CD14-positive monocyte (primary cell): ENCODE results near the gene IZUMO4. TPM values are rescaled to one million over a fixed set of nuclear protein-coding genes. Genes with fewer than 3 reads are reported as not detected.
"Not testable (repeated sequence)": the region's sequence is repeated elsewhere in the genome, so short reads cannot be mapped to it uniquely, and the experiment has no call there.

ENCODE experiments used
- DNase-seq, 3 donors: peaks; one replicate each; pipeline ENCODE4 v3.0.0-alpha.2; 2011 to 2022
- H2AFZ ChIP-seq: 2 replicates; pipeline ENCODE4 v1.6.0; 2012; ENCODE audit warnings: mild to moderate bottlenecking, low read depth, low read length, inconsistent platforms; ENCODE audit not compliant: insufficient read depth, poor library complexity, severe bottlenecking
- H3K27ac ChIP-seq, 2 donors: 1 replicate in 1 of 2; 2 replicates in 1 of 2; pipeline ENCODE4 v1.5.1; 2012 to 2013; ENCODE audit warnings: low read length in 2 of 2, control low read depth in 1 of 2, inconsistent platforms in 1 of 2, low read depth in 1 of 2, mild to moderate bottlenecking in 1 of 2
- H3K27me3 ChIP-seq, 2 donors: one replicate each; pipeline versions ENCODE4 v1.6.0 to v1.6.1; 2011 to 2013; ENCODE audit warnings: low read length in 2 of 2; ENCODE audit not compliant: control insufficient read depth in 2 of 2, insufficient read depth in 2 of 2
- H3K36me3 ChIP-seq, 2 donors: replicated peaks in 1 of 2; 1 replicate in 1 of 2; 2 replicates in 1 of 2; pipeline versions ENCODE4 v1.5.1 to v1.6.1; 2012 to 2013; ENCODE audit warnings: low read length in 2 of 2, control low read depth in 1 of 2, inconsistent platforms in 1 of 2, mild to moderate bottlenecking in 1 of 2; ENCODE audit not compliant: insufficient read depth in 2 of 2, control insufficient read depth in 1 of 2
- H3K4me1 ChIP-seq, 2 donors: 1 replicate in 1 of 2; 2 replicates in 1 of 2; pipeline versions ENCODE4 v1.5.1 to v1.6.1; 2012 to 2013; ENCODE audit warnings: low read length in 2 of 2, control low read depth in 1 of 2, inconsistent platforms in 1 of 2, mild to moderate bottlenecking in 1 of 2, moderate library complexity in 1 of 2; ENCODE audit not compliant: insufficient read depth in 2 of 2, control insufficient read depth in 1 of 2
- H3K4me2 ChIP-seq: replicated peaks from 2 replicates; pipeline ENCODE3; 2012; ENCODE audit warnings: low read length, moderate library complexity, mild to moderate bottlenecking; ENCODE audit not compliant: poor library complexity, severe bottlenecking; ENCODE audit errors: extremely low read depth
- H3K4me3 ChIP-seq, 3 experiments: fragments of 200-600 bp in 1 of 3; sonication (generic) in 1 of 3; replicated peaks in 1 of 3; 1 replicate in 2 of 3; 2 replicates in 1 of 3; pipeline ENCODE4 v1.5.1; 2011 to 2013; ENCODE audit warnings: low read length in 3 of 3, mild to moderate bottlenecking in 3 of 3, control low read depth in 2 of 3, low read depth in 2 of 3, inconsistent platforms in 1 of 3, moderate library complexity in 1 of 3
- H3K79me2 ChIP-seq: 2 replicates; pipeline ENCODE4 v1.6.0; 2012; ENCODE audit warnings: mild to moderate bottlenecking, control low read depth, inconsistent platforms, low read length, moderate library complexity; ENCODE audit not compliant: insufficient read depth
- H3K9ac ChIP-seq: 2 replicates; pipeline ENCODE4 v1.6.0; 2017; ENCODE audit warnings: low read length, mild to moderate bottlenecking; ENCODE audit not compliant: insufficient read depth, poor library complexity, severe bottlenecking
- H3K9me3 ChIP-seq, 2 donors: replicated peaks in 1 of 2; 1 replicate in 1 of 2; 2 replicates in 1 of 2; pipeline versions ENCODE4 v1.5.1 to v1.6.1; 2012 to 2013; ENCODE audit warnings: low read length in 2 of 2, control low read depth in 1 of 2; ENCODE audit not compliant: control insufficient read depth in 1 of 2, insufficient read depth in 1 of 2
- H4K20me1 ChIP-seq: 2 replicates; pipeline ENCODE4 v1.6.0; 2012; ENCODE audit warnings: mild to moderate bottlenecking, low read length, control low read depth, moderate library complexity; ENCODE audit not compliant: insufficient read depth
- H3K27ac Mint-ChIP-seq, 7 donors: one replicate each; pipeline ENCODE4 v1.8.0; 2020; ENCODE audit warnings: mild to moderate bottlenecking in 7 of 7, mixed read lengths in 7 of 7, moderate library complexity in 6 of 7, inconsistent platforms in 2 of 7
- H3K27me3 Mint-ChIP-seq, 3 donors: one replicate each; pipeline ENCODE4 v1.8.0; 2021 to 2022; ENCODE audit warnings: low read depth in 3 of 3, mild to moderate bottlenecking in 3 of 3, mixed read lengths in 3 of 3, moderate library complexity in 3 of 3, inconsistent platforms in 1 of 3
- H3K36me3 Mint-ChIP-seq, 2 donors: one replicate each; pipeline ENCODE4 v1.8.0; 2020; ENCODE audit warnings: mixed read lengths in 2 of 2, inconsistent platforms in 1 of 2, mild to moderate bottlenecking in 1 of 2
- H3K4me1 Mint-ChIP-seq: one replicate; pipeline ENCODE4 v1.8.0; 2020; ENCODE audit warnings: mild to moderate bottlenecking, mixed read lengths
- H3K4me3 Mint-ChIP-seq, 2 donors: one replicate each; pipeline ENCODE4 v1.8.0; 2020; ENCODE audit warnings: mild to moderate bottlenecking in 2 of 2, mixed read lengths in 2 of 2, moderate library complexity in 1 of 2
- H3K9me3 Mint-ChIP-seq, 7 donors: one replicate each; pipeline ENCODE4 v1.8.0; 2020 to 2022; ENCODE audit warnings: mixed read lengths in 7 of 7, mild to moderate bottlenecking in 6 of 7, moderate library complexity in 6 of 7, inconsistent platforms in 2 of 7
- WGBS: methylation state at CpG from one replicate; pipeline ENCODE4 v1.1.5; 2013; ENCODE audit warnings: missing lambda C conversion rate; ENCODE audit not compliant: insufficient coverage; 5-methylcytosine and 5-hydroxymethylcytosine counted together
- intact Hi-C, 2 donors: fragments of 100-400 bp; cut with micrococcal nuclease; formaldehyde crosslinking; loops; one replicate each; pipeline versions ENCODE4 v1.15.0 to v1.15.1; 2023
- polyA plus RNA-seq, 3 donors: library from polyadenylated mRNA; depleted of rRNA in 1 of 3; unstranded in 2 of 3; stranded (reverse) in 1 of 3; fragments of 300-500 nt in 2 of 3; fragments of >200 nt in 1 of 3; fragmentation: Illumina TruSeq in 2 of 3; gene quantifications; 1 replicate in 2 of 3; 2 replicates in 1 of 3; pipeline ENCODE4 v1.2.3, GENCODE V29; 2012 to 2021
- TF ChIP-seq, protein P1 (sequence below): fragments of 200-600 bp; IDR thresholded peaks from one replicate; pipeline ENCODE4 v1.8.0; 2022; ENCODE audit warnings: antibody characterized with exemption, mild to moderate bottlenecking

Gene IZUMO4
- polyA plus RNA-seq, 3 donors: 0.41 to 17.5 (median 0.80) TPM

DNA sequence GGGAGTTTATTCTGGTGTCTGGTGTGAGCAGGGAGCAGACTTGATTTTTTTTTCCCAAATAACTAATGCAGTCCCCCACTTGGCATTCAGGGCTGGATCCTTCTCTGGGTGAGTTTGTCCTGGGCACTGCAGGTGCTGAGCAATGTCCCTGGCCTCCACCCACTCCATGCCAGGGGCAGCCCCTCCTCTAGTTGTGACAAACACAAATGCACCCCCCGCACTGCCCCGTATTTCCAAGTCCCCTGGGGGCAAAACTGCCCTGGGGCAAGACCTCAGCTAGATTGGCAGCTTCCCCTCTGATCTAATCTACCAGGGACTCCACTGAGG, 7.0 kb upstream of the IZUMO4 start:
- intact Hi-C loops: loop anchor here (2.0 to 5.0 kb wide), 4 partner anchors 15 to 528 kb away; no protein-coding TSS in a partner anchor
- Histone ChIP-seq H4K20me1 (peaks cover 9% of the 10 kb centered on the region), H3K27me3 (no peaks in the 10 kb centered on the region), H3K36me3 (peaks cover 3 to 7% of the 10 kb centered on the region in 2 donors), H2AFZ (no peak overlapping the region), H3K9ac (peak overlapping the region; percentile 89), H3K79me2 (peaks cover 83% of the 10 kb centered on the region), H3K9me3 (no peaks in the 10 kb centered on the region), H3K27ac (peak overlapping the region; percentile 96 to 98), H3K4me1 (peaks cover 87 to 91% of the 10 kb centered on the region in 2 donors), H3K4me3 (peak overlapping the region; percentile 10 to 99 (median 35)), H3K4me2 (peak overlapping the region; percentile 97)
- Mint-ChIP-seq H3K4me3 (peak overlapping the region; percentile 76 to 94), H3K27ac (peak overlapping the region; percentile 100), H3K27me3 (peaks cover 0 to 3% (median 0%) of the 10 kb centered on the region in 3 donors), H3K9me3 (no peaks in the 10 kb centered on the region), H3K36me3 (peaks cover 28 to 40% of the 10 kb centered on the region in 2 donors), H3K4me1 (peaks cover 85% of the 10 kb centered on the region)
- DNase-seq: no peak
- 18% methylated on average over 2 of the region's 2 CpGs for WGBS
- TF ChIP-seq, protein P1, sequence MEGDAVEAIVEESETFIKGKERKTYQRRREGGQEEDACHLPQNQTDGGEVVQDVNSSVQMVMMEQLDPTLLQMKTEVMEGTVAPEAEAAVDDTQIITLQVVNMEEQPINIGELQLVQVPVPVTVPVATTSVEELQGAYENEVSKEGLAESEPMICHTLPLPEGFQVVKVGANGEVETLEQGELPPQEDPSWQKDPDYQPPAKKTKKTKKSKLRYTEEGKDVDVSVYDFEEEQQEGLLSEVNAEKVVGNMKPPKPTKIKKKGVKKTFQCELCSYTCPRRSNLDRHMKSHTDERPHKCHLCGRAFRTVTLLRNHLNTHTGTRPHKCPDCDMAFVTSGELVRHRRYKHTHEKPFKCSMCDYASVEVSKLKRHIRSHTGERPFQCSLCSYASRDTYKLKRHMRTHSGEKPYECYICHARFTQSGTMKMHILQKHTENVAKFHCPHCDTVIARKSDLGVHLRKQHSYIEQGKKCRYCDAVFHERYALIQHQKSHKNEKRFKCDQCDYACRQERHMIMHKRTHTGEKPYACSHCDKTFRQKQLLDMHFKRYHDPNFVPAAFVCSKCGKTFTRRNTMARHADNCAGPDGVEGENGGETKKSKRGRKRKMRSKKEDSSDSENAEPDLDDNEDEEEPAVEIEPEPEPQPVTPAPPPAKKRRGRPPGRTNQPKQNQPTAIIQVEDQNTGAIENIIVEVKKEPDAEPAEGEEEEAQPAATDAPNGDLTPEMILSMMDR: no peak

- H3K9ac ChIP-seq: peak overlapping the region; percentile 89
- Mint-ChIP-seq H3K27ac (peak overlapping the region; percentile 100), H3K4me1 (peaks cover 75% of the 10 kb centered on the region), H3K36me3 (peaks cover 21 to 41% of the 10 kb centered on the region in 2 donors), H3K4me3 (peak overlapping the region; percentile 31 to 55)
- intact Hi-C loops: loop anchor here in 1 of 2 donors (5.0 kb wide), 3 partner anchors 75 to 525 kb away; no protein-coding TSS in a partner anchor
- peak overlapping the region in 1 of 3 experiments; percentile 99 for H3K4me3 ChIP-seq
- peak overlapping the region; percentile 96 to 98 for H3K27ac ChIP-seq
- H3K9me3 ChIP-seq, H4K20me1 ChIP-seq, H3K36me3 ChIP-seq, H3K27me3 Mint-ChIP-seq, H2AFZ ChIP-seq, H3K9me3 Mint-ChIP-seq, H3K27me3 ChIP-seq: not testable (repeated sequence)
- peaks cover 78 to 86% of the 10 kb centered on the region in 2 donors for H3K4me1 ChIP-seq
- H3K79me2 ChIP-seq: peaks cover 74% of the 10 kb centered on the region
- WGBS: 100% methylated on average over 1 of the region's 13 CpGs
- H3K4me2 ChIP-seq: peak overlapping the region; percentile 97
- peak in 2 of 3 donors; percentile 64 to 67 for DNase-seq
These were observed 4.7 kb upstream of the IZUMO4 start for GRCh38 chr19:2091926-2092525.
